Left ventricle myocardium superior (tissue), 1 donor: ENCODE results near the gene ANGPTL5. TPM values are rescaled to one million over a fixed set of nuclear protein-coding genes. Genes with fewer than 3 reads are reported as not detected.

Source experiments
- total RNA-seq: library from RNA; stranded (reverse); fragmentation: NEBNext Ultra II Directional; extraction: Animal tissue kit (Norgen Biotek cat#: 25700); gene quantifications from one replicate; pipeline ENCODE4 v1.2.1, GENCODE V29; 2021
- donor health status: DM: no; HTN: yes; CAD: no; lungs with severe emphysema.

ANGPTL5 gene
- total RNA-seq, 1 donor from 2014 or later: 0.77 TPM

Other genes starting within 250 kb of the ANGPTL5 start
- gene CEP126, start 1.5 kb downstream of the ANGPTL5 start, total RNA-seq: 1.0 TPM
- gene CFAP300, start 130.9 kb upstream of the ANGPTL5 start, total RNA-seq: 0.20 TPM
- gene YAP1, start 193.9 kb upstream of the ANGPTL5 start, total RNA-seq: 98.6 TPM